Skeletal muscle tissue (tissue), 4 donors: ENCODE data around the gene CAPZA1. TPM values are rescaled to one million over a fixed set of nuclear protein-coding genes. Genes with fewer than 3 reads are reported as not detected.
"Not testable (repeated sequence)": the region's sequence is repeated elsewhere in the genome, so short reads cannot be mapped to it uniquely, and the experiment has no call there.

Source experiments
- H3K27ac ChIP-seq: one replicate; pipeline ENCODE4 v1.7.0; 2013; ENCODE audit warnings: mild to moderate bottlenecking, low read depth, low read length, inconsistent platforms
- H3K27me3 ChIP-seq, 3 donors: one replicate each; pipeline ENCODE4 v1.7.0; 2013; ENCODE audit warnings: low read length in 3 of 3; ENCODE audit not compliant: control insufficient read depth in 3 of 3, insufficient read depth in 3 of 3
- H3K36me3 ChIP-seq, 3 donors: one replicate each; pipeline ENCODE4 v1.7.0; 2013; ENCODE audit warnings: low read length in 3 of 3; ENCODE audit not compliant: control insufficient read depth in 3 of 3, insufficient read depth in 3 of 3
- H3K4me1 ChIP-seq, 3 donors: one replicate each; pipeline ENCODE4 v1.7.0; 2013; ENCODE audit warnings: low read length in 3 of 3, mild to moderate bottlenecking in 3 of 3; ENCODE audit not compliant: control insufficient read depth in 3 of 3, insufficient read depth in 3 of 3
- H3K4me3 ChIP-seq, 3 donors: one replicate each; pipeline ENCODE4 v1.7.0; 2013; ENCODE audit warnings: low read length in 3 of 3
- H3K9ac ChIP-seq, 3 donors: one replicate each; pipeline ENCODE4 v1.7.0; 2013; ENCODE audit warnings: low read length in 3 of 3, mild to moderate bottlenecking in 3 of 3, moderate library complexity in 2 of 3, low read depth in 1 of 3
- H3K9me3 ChIP-seq, 3 donors: one replicate each; pipeline ENCODE4 v1.7.0; 2013; ENCODE audit warnings: low read length in 3 of 3; ENCODE audit not compliant: control insufficient read depth in 3 of 3
- total RNA-seq: library from RNA; depleted of rRNA; stranded (reverse); fragments of >200 nt; gene quantifications from one replicate; pipeline ENCODE4 v1.2.3, GENCODE V29; 2014
- donor health status: Osteomylitis.

CAPZA1 gene
- total RNA-seq, 1 donor from 2014 or later, result 63.7 TPM

DNA sequence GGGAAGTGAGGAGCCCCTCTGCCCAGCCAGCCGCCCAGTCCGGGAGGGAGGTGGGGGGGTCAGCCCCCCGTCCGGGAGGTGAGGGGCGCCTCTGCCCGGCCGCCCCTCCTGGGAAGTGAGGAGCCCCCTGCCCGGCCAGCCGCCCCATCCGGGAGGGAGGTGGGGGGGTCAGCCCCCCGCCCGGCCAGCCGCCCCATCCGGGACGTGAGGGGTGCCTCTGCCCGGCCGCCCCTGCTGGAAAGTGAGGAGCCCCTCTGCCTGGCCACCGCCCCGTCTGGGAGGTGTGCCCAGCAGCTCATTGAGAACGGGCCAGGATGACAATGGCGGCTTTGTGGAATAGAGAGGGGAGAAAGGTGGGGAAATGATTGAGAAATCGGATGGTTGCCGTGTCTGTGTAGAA is 20.8 kb downstream of the CAPZA1 start:
- not testable (repeated sequence) for H3K9me3 ChIP-seq, H3K4me1 ChIP-seq, H3K4me3 ChIP-seq, H3K9ac ChIP-seq, H3K36me3 ChIP-seq, H3K27me3 ChIP-seq, H3K27ac ChIP-seq

DNA sequence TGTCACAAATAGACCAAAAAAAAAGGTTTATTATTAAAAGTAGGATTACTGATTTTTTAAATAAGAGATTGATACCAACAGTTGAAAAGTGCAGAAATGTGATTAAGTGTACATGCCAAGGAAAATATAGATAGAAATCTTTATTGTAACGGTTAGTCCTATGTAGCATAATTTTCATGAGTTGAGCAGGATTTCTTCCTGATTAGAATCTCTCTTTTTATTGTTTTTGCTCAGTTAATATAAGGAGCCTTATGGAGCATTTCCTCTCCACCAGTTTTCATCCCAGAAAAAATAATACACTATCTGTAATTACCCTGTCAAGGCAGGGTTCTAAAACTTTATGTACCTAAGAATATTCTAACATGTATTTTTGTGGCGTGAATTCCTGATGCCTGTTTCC is 23.4 kb downstream of the CAPZA1 start:
- Histone ChIP-seq H3K4me1 (no peaks in the 10 kb centered on the region), H3K36me3 (peaks cover 0 to 6% (median 5%) of the 10 kb centered on the region in 3 donors), H3K27me3 (no peaks in the 10 kb centered on the region), H3K9me3 (peaks cover 0 to 2% (median 0%) of the 10 kb centered on the region in 3 donors), H3K27ac (no peak overlapping the region), H3K4me3 (no peak overlapping the region), H3K9ac (no peak overlapping the region)

DNA sequence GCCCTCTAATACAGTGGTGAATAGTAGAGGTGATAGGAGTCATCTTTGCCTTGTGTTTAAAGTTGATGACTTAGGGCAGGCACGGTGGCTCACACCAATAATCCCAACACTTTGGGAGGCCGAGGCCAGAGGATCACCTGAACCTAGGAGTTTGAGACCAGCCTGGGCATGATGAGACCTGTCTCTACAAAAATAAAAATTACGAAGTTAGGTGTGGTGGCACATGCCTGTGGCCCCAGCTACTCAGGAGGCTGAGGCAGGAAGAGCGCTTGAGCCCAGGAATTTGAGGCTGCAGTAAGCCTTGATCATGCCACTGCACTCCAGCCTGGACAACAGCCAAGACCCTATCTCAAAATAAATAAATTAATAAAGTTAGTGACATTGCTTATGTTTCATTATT is 26.6 kb downstream of the CAPZA1 start:
- H3K9ac ChIP-seq, result no peak overlapping the region
- peaks cover 3 to 30% (median 19%) of the 10 kb centered on the region in 3 donors for H3K36me3 ChIP-seq
- H3K27me3 ChIP-seq, result no peaks in the 10 kb centered on the region
- H3K4me1 ChIP-seq, result no peaks in the 10 kb centered on the region
- no peak overlapping the region for H3K27ac ChIP-seq
- no peak overlapping the region for H3K4me3 ChIP-seq
- H3K9me3 ChIP-seq, result peaks cover 0 to 2% (median 0%) of the 10 kb centered on the region in 3 donors

- no peaks in the 10 kb centered on the region for H3K9me3 ChIP-seq
- H3K9ac ChIP-seq, result no peak overlapping the region
- no peaks in the 10 kb centered on the region for H3K4me1 ChIP-seq
- H3K4me3 ChIP-seq, result no peak overlapping the region
- no peaks in the 10 kb centered on the region for H3K27me3 ChIP-seq
- no peak overlapping the region for H3K27ac ChIP-seq
- peaks cover 6 to 37% (median 25%) of the 10 kb centered on the region in 3 donors for H3K36me3 ChIP-seq
Measured at GRCh38 chr1:112651205-112651604, 31.6 kb downstream of the CAPZA1 start.

- Histone ChIP-seq H3K9ac (no peak overlapping the region), H3K27me3 (no peaks in the 10 kb centered on the region), H3K9me3 (no peaks in the 10 kb centered on the region), H3K36me3 (peaks cover 27 to 62% (median 54%) of the 10 kb centered on the region in 3 donors), H3K4me3 (no peak overlapping the region), H3K27ac (no peak overlapping the region), H3K4me1 (no peaks in the 10 kb centered on the region)
Measured at GRCh38 chr1:112665857-112666256, 46.2 kb downstream of the CAPZA1 start.

GRCh38 chr1:112666946-112667345 is 47.3 kb downstream of the CAPZA1 start:
- H3K9ac ChIP-seq, result no peak overlapping the region
- H3K4me3 ChIP-seq, result no peak overlapping the region
- no peaks in the 10 kb centered on the region for H3K4me1 ChIP-seq
- H3K36me3 ChIP-seq, result peaks cover 24 to 52% (median 51%) of the 10 kb centered on the region in 3 donors
- no peaks in the 10 kb centered on the region for H3K9me3 ChIP-seq
- no peaks in the 10 kb centered on the region for H3K27me3 ChIP-seq
- no peak overlapping the region for H3K27ac ChIP-seq

DNA sequence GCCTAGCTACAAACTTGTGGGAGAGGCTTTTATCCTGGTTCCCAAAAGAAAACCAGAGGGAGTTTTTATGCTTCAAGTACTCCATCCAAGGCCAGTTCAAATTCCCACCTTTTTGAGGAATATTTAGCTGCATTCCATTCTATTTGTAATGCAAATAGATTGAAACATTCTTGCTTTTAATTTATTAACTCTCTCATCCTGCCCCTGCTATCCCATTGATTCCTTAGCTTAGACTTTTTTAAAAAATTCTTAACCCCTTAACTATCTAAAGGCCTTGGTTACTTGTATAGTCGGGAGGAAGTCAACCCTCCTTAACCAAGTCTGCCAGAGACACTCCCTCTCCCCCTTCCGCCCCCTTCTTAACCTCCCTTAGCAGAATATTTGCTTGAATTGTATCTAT is 52.4 kb downstream of the CAPZA1 start:
- Histone ChIP-seq H3K9me3 (no peaks in the 10 kb centered on the region), H3K27ac (no peak overlapping the region), H3K36me3 (peaks cover 13 to 32% (median 26%) of the 10 kb centered on the region in 3 donors), H3K27me3 (no peaks in the 10 kb centered on the region), H3K4me1 (peaks cover 16 to 25% (median 24%) of the 10 kb centered on the region in 3 donors), H3K4me3 (no peak overlapping the region), H3K9ac (no peak overlapping the region)

- no peak overlapping the region for H3K4me3 ChIP-seq
- no peak overlapping the region for H3K9ac ChIP-seq
- H3K36me3 ChIP-seq, result peaks cover 13 to 27% (median 18%) of the 10 kb centered on the region in 3 donors
- H3K4me1 ChIP-seq, result peaks cover 16 to 25% (median 24%) of the 10 kb centered on the region in 3 donors
- H3K27ac ChIP-seq, result peak overlapping the region; percentile 3
- no peaks in the 10 kb centered on the region for H3K9me3 ChIP-seq
- H3K27me3 ChIP-seq, result no peaks in the 10 kb centered on the region
Measured at GRCh38 chr1:112672842-112673241, 53.2 kb downstream of the CAPZA1 start.

DNA sequence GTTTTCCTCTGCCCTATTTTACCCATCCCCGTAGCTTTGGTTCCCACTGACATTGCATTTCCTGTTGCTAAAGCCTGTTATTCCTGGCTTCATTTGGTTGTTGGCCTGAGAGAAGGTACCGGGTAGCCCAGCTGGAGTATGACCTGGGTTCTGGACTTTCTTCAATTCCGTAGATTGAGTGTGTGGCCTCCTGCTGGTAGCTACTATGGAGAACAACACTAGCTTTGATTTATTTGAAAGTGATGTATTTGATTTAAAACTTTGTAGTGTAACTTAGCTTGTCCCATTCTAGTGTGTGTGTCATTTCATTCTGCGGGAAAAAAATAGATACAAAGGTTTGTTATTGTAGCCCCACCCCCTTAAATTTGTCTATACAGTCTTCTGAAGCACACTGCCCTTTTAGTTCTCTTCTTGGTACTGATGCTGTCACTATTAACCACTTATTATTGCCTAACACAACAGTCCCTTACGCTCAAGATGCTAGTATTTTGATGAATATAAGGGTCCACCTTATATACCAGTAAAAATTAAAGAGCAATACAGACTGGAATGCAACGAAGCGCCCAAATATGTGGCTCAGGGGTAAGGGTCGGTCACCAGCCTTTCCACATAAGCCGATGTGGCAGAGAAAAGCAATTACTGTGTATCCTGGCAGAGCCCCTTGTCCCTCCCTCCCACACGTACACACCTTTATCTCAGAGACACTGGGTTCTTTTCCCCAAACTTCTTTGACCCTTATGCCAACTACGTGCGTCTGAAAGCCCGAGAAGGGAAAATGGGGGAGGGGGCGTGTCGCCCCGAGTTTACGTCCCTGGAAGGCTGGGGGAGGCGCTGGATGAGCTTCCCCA is 54.2 kb downstream of the CAPZA1 start:
- Histone ChIP-seq H3K4me3 (peak overlapping the region; percentile 87 to 89 (median 89)), H3K4me1 (peaks cover 16 to 25% (median 24%) of the 10 kb centered on the region in 3 donors), H3K27me3 (no peaks in the 10 kb centered on the region), H3K9ac (peak overlapping the region; percentile 82 to 90 (median 88)), H3K36me3 (peaks cover 10 to 22% (median 11%) of the 10 kb centered on the region in 3 donors), H3K9me3 (no peaks in the 10 kb centered on the region), H3K27ac (peak overlapping the region; percentile 75)

DNA sequence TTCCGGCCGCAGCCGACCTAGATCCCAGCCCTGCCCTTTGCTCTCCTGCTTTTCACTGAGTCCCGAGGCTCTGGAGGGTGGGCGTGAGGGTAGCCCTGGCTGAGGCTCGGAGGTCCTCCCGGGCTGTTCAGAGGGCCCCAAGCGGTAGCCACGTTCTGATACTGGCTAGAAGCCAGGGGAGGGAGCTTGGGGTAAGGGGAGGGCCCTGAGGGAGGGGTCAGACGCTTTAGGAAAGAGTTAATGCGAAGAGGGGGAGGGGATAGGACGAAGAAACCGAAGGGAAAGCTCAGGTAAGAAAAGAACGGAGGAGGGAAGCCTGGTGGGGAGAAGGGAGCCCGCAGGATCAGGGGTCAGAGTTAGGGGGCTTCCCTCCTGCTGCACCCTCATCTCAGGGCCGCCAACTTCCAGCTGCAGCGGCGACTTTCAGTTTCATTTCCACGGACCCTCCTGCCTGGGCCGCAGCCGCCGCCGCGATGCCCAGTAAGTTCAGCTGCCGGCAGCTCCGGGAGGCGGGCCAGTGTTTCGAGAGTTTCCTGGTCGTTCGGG is 54.9 kb downstream of the CAPZA1 start, which contains the start of gene MOV10:
Gene MOV10, plus strand, starts transcription at position 220 of the 546 bp plus-strand sequence. Its CDS starts 254 bp downstream, at position 474.
- peaks cover 5 to 17% (median 8%) of the 10 kb centered on the region in 3 donors for H3K36me3 ChIP-seq
- peak within 1 kb of the TSS; percentile 75 for H3K27ac ChIP-seq
- H3K9ac ChIP-seq, result peak within 1 kb of the TSS; percentile 82 to 90 (median 88)
- peaks cover 16 to 25% (median 24%) of the 10 kb centered on the region in 3 donors for H3K4me1 ChIP-seq
- no peaks in the 10 kb centered on the region for H3K27me3 ChIP-seq
- H3K9me3 ChIP-seq, result no peaks in the 10 kb centered on the region
- H3K4me3 ChIP-seq, result peak within 1 kb of the TSS; percentile 87 to 89 (median 89)
